H9 (cell line): Measurements from ENCODE around the gene BDNF. TPM values are rescaled to one million over a fixed set of nuclear protein-coding genes. Genes with fewer than 3 reads are reported as not detected.

Experiments
- DNase-seq: peaks from one replicate; pipeline ENCODE4 v3.0.0-alpha.2; 2017
- H2AFZ ChIP-seq: one replicate; pipeline ENCODE4 v1.6.1; 2013; ENCODE audit warnings: mild to moderate bottlenecking, low read length, control low read depth, moderate library complexity
- H2AK5ac ChIP-seq: 2 replicates; pipeline ENCODE4 v1.6.1; 2013; ENCODE audit warnings: low read length, control low read depth, mixed read lengths; ENCODE audit not compliant: insufficient read length
- H2BK120ac ChIP-seq: one replicate; pipeline ENCODE4 v1.6.1; 2013; ENCODE audit warnings: low read depth, mild to moderate bottlenecking, low read length, control low read depth, inconsistent platforms; ENCODE audit not compliant: poor library complexity, severe bottlenecking
- H2BK12ac ChIP-seq: 2 replicates; pipeline ENCODE4 v1.6.1; 2013; ENCODE audit warnings: low read length, control low read depth, mixed read lengths, low read depth; ENCODE audit not compliant: insufficient read length
- H2BK15ac ChIP-seq: 2 replicates; pipeline ENCODE4 v1.6.1; 2013; ENCODE audit warnings: low read depth, low read length, control low read depth
- H2BK20ac ChIP-seq: one replicate; pipeline ENCODE4 v1.6.1; 2013; ENCODE audit warnings: low read depth, mild to moderate bottlenecking, low read length, control low read depth, inconsistent platforms; ENCODE audit not compliant: poor library complexity, severe bottlenecking
- H2BK5ac ChIP-seq: 2 replicates; pipeline ENCODE4 v1.6.1; 2013; ENCODE audit warnings: low read length, control low read depth, mixed read lengths; ENCODE audit not compliant: insufficient read length
- H3K14ac ChIP-seq: 2 replicates; pipeline ENCODE4 v1.6.1; 2013; ENCODE audit warnings: low read length, control low read depth; ENCODE audit not compliant: insufficient read depth
- H3K18ac ChIP-seq: 2 replicates; pipeline ENCODE4 v1.6.1; 2013; ENCODE audit warnings: low read depth, mild to moderate bottlenecking, mixed read lengths, low read length, control low read depth; ENCODE audit not compliant: insufficient read length
- H3K23ac ChIP-seq: 2 replicates; pipeline ENCODE4 v1.6.1; 2013; ENCODE audit warnings: low read length, control low read depth, mixed read lengths, low read depth; ENCODE audit not compliant: insufficient read length
- H3K23me2 ChIP-seq: 2 replicates; pipeline ENCODE4 v1.6.1; 2013; ENCODE audit warnings: low read depth, mild to moderate bottlenecking, mixed read lengths, low read length, control low read depth; ENCODE audit not compliant: insufficient read length, poor library complexity, severe bottlenecking
- H3K27ac ChIP-seq: 2 replicates; pipeline ENCODE4 v1.5.1; 2013; ENCODE audit warnings: low read length, control low read depth, mixed read lengths, low read depth; ENCODE audit not compliant: insufficient read length
- H3K27me3 ChIP-seq: 2 replicates; pipeline ENCODE4 v1.6.1; 2013; ENCODE audit warnings: low read length, control low read depth, inconsistent platforms; ENCODE audit not compliant: insufficient read depth
- H3K4ac ChIP-seq: 2 replicates; pipeline ENCODE4 v1.6.1; 2013; ENCODE audit warnings: low read depth, mild to moderate bottlenecking, control low read depth, inconsistent platforms, low read length, moderate library complexity
- H3K4me1 ChIP-seq: 2 replicates; pipeline ENCODE4 v1.6.1; 2013; ENCODE audit warnings: low read length, control low read depth, inconsistent platforms; ENCODE audit not compliant: insufficient read depth
- H3K4me2 ChIP-seq: 2 replicates; pipeline ENCODE4 v1.6.1; 2013; ENCODE audit warnings: low read length, control low read depth, mixed read lengths; ENCODE audit not compliant: insufficient read length, insufficient read depth
- H3K56ac ChIP-seq: 2 replicates; pipeline ENCODE4 v1.6.1; 2013; ENCODE audit warnings: low read depth, mild to moderate bottlenecking, mixed read lengths, low read length, control low read depth; ENCODE audit not compliant: insufficient read length
- H3K79me1 ChIP-seq: 2 replicates; pipeline ENCODE4 v1.6.1; 2013; ENCODE audit warnings: low read depth, mild to moderate bottlenecking, moderate library complexity, low read length, control low read depth, inconsistent platforms; ENCODE audit not compliant: insufficient read depth, poor library complexity, severe bottlenecking
- H3K79me2 ChIP-seq: 2 replicates; pipeline ENCODE4 v1.6.1; 2013; ENCODE audit warnings: low read length, control low read depth, inconsistent platforms; ENCODE audit not compliant: insufficient read depth
- H3K9ac ChIP-seq: 2 replicates; pipeline ENCODE4 v1.6.1; 2013; ENCODE audit warnings: low read length, control low read depth, mixed read lengths; ENCODE audit not compliant: insufficient read length; ENCODE audit errors: extremely low read depth
- H3K9me3 ChIP-seq: one replicate; pipeline ENCODE4 v1.6.1; 2013; ENCODE audit warnings: low read depth, low read length, inconsistent platforms; ENCODE audit not compliant: control insufficient read depth
- H3T11ph ChIP-seq: one replicate; pipeline ENCODE4 v1.6.1; 2013; ENCODE audit warnings: mild to moderate bottlenecking, low read length, control low read depth, inconsistent platforms
- H4K20me1 ChIP-seq: one replicate; pipeline ENCODE4 v1.6.1; 2013; ENCODE audit not compliant: control insufficient read depth, insufficient read length, insufficient read depth
- H4K5ac ChIP-seq: 2 replicates; pipeline ENCODE4 v1.6.1; 2013; ENCODE audit warnings: low read depth, mild to moderate bottlenecking, mixed read lengths, low read length, control low read depth; ENCODE audit not compliant: insufficient read length
- H4K8ac ChIP-seq: replicated peaks from 2 replicates; pipeline ENCODE4 v1.6.1; 2013; ENCODE audit warnings: low read length, control low read depth, mixed read lengths, low read depth; ENCODE audit not compliant: insufficient read length
- H4K91ac ChIP-seq: 2 replicates; pipeline ENCODE4 v1.6.1; 2013; ENCODE audit warnings: low read depth, mild to moderate bottlenecking, moderate library complexity, mixed read lengths, low read length, control low read depth; ENCODE audit not compliant: insufficient read length
- H3K27ac Mint-ChIP-seq, 3 experiments: 2 replicates in 2 of 3; 3 replicates in 1 of 3; pipeline ENCODE4 v1.8.0; 2020 to 2021; ENCODE audit warnings: mixed read lengths in 3 of 3, mild to moderate bottlenecking in 1 of 3, moderate library complexity in 1 of 3
- H3K27me3 Mint-ChIP-seq: 2 replicates; pipeline ENCODE4 v1.8.0; 2021; ENCODE audit warnings: low read depth, mild to moderate bottlenecking, moderate library complexity, mixed read lengths
- H3K36me3 Mint-ChIP-seq, 3 experiments: 2 replicates in 2 of 3; 3 replicates in 1 of 3; pipeline ENCODE4 v1.8.0; 2020 to 2021; ENCODE audit warnings: low read depth in 3 of 3, mixed read lengths in 3 of 3; ENCODE audit not compliant: insufficient read depth in 1 of 3
- H3K4me1 Mint-ChIP-seq, 2 experiments: 2 replicates each; pipeline ENCODE4 v1.8.0; 2020; ENCODE audit warnings: mixed read lengths in 2 of 2
- H3K4me3 Mint-ChIP-seq, 2 experiments: 2 replicates in 1 of 2; 3 replicates in 1 of 2; pipeline ENCODE4 v1.8.0; 2020 to 2021; ENCODE audit warnings: mild to moderate bottlenecking in 2 of 2, mixed read lengths in 2 of 2, moderate library complexity in 1 of 2
- H3K9me3 Mint-ChIP-seq, 2 experiments: 2 replicates in 1 of 2; 3 replicates in 1 of 2; pipeline ENCODE4 v1.8.0; 2020; ENCODE audit warnings: mild to moderate bottlenecking in 2 of 2, mixed read lengths in 2 of 2, moderate library complexity in 1 of 2
- WGBS: extraction: QIAGEN DNeasy Blood & Tissue Kit; methylation state at CpG from one replicate; pipeline ENCODE4 v1.1.7; 2013; ENCODE audit warnings: missing lambda C conversion rate, low lambda C conversion rate, mixed read lengths; ENCODE audit not compliant: insufficient read length; ENCODE audit errors: extremely low coverage; 5-methylcytosine and 5-hydroxymethylcytosine counted together
- total RNA-seq: library from RNA; stranded (reverse); gene quantifications from 2 replicates; pipeline ENCODE4 v1.2.1, GENCODE V29; 2021
- TF ChIP-seq, protein P1 (sequence below): fragments of 200-600 bp; sonication (generic); conservative IDR thresholded peaks from 3 replicates; pipeline ENCODE4 v1.8.0; 2021; ENCODE audit warnings: antibody characterized with exemption, mild to moderate bottlenecking

Gene BDNF
- total RNA-seq, 1 experiment from 2014 or later = 2.7 TPM

DNA sequence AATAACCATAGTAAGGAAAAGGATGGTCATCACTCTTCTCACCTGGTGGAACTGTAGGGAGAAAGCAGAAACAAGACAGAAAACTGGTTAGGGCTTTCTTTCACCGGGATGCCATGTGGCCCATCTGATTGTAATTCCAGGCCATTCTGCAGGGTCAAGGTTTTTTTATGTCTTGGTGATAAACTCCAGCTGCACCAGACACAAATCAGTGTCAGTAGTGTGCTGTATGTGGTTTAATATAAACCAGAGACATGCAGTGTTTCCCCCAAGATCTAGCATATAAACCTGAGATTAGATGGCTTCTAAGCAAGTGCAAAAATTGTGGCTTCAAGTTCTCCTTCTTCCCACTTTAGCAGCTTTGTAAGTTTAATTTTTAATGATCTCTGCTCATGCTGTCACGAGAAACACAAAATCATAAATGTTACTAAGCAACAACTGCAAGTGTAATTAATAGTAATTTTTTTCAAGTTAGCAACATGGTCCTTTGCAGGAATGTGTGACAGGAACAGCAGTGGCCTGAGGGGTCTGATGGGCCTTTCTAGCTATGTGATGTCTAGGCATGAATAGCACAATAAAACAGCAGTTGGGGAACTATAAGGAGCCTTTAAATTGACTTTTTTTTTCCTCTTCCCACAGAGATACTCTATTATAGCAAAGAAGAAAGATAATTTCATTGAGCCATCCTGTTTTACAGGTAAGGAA, 41.6 kb downstream of the BDNF start:
- H3K4me1 Mint-ChIP-seq = peaks cover 9 to 23% of the 10 kb centered on the region in 2 experiments
- Histone ChIP-seq H3K4me1 (no peaks in the 10 kb centered on the region), H3K27ac (no peak overlapping the region), H3K9me3 (no peaks in the 10 kb centered on the region), H4K91ac (no peak overlapping the region), H3K14ac (no peak overlapping the region), H4K8ac (no peak overlapping the region), H4K20me1 (no peaks in the 10 kb centered on the region), H3K56ac (no peak overlapping the region), H2BK5ac (no peak overlapping the region), H3K23me2 (no peaks in the 10 kb centered on the region), H3K79me1 (no peaks in the 10 kb centered on the region), H3T11ph (no peak overlapping the region), H3K79me2 (peaks cover 1% of the 10 kb centered on the region; the same call in 1 of the 2 replicates), H3K18ac (no peak overlapping the region), H4K5ac (no peak overlapping the region), H3K4ac (no peak overlapping the region), H2AFZ (no peak overlapping the region), H2BK12ac (no peak overlapping the region), H2BK15ac (no peak overlapping the region), H2BK120ac (no peak overlapping the region), H2AK5ac (no peak overlapping the region), H3K27me3 (no peaks in the 10 kb centered on the region), H3K4me2 (no peak overlapping the region), H3K9ac (no peak overlapping the region), H2BK20ac (no peak overlapping the region), H3K23ac (no peak overlapping the region)
- no peaks in the 10 kb centered on the region; the same call in 1 of the 2 replicates for H3K27me3 Mint-ChIP-seq
- no CpG with 5 or more reads among the region's 2 CpGs for WGBS
- H3K9me3 Mint-ChIP-seq = no peaks in the 10 kb centered on the region; a peak in 1 of 5 replicates
- H3K4me3 Mint-ChIP-seq = no peak overlapping the region
- peaks cover 13 to 23% (median 14%) of the 10 kb centered on the region in 3 experiments; a peak in 6 of 7 replicates for H3K36me3 Mint-ChIP-seq
- no peak for DNase-seq
- no peak overlapping the region for H3K27ac Mint-ChIP-seq
- TF ChIP-seq, protein P1, sequence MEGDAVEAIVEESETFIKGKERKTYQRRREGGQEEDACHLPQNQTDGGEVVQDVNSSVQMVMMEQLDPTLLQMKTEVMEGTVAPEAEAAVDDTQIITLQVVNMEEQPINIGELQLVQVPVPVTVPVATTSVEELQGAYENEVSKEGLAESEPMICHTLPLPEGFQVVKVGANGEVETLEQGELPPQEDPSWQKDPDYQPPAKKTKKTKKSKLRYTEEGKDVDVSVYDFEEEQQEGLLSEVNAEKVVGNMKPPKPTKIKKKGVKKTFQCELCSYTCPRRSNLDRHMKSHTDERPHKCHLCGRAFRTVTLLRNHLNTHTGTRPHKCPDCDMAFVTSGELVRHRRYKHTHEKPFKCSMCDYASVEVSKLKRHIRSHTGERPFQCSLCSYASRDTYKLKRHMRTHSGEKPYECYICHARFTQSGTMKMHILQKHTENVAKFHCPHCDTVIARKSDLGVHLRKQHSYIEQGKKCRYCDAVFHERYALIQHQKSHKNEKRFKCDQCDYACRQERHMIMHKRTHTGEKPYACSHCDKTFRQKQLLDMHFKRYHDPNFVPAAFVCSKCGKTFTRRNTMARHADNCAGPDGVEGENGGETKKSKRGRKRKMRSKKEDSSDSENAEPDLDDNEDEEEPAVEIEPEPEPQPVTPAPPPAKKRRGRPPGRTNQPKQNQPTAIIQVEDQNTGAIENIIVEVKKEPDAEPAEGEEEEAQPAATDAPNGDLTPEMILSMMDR = no peak
